Rectal smooth muscle tissue (tissue), 1 donor: ENCODE data around the gene ERFE.
"Not testable (repeated sequence)": the region's sequence is repeated elsewhere in the genome, so short reads cannot be mapped to it uniquely, and the experiment has no call there.

ENCODE experiments used
- H3K27ac ChIP-seq: one replicate; pipeline ENCODE4 v1.7.0; 2013; ENCODE audit warnings: low read depth, low read length, inconsistent platforms
- H3K27me3 ChIP-seq: one replicate; pipeline ENCODE4 v1.7.0; 2013; ENCODE audit warnings: low read length; ENCODE audit not compliant: control insufficient read depth, insufficient read depth
- H3K36me3 ChIP-seq: one replicate; pipeline ENCODE4 v1.7.0; 2013; ENCODE audit warnings: low read length; ENCODE audit not compliant: control insufficient read depth, insufficient read depth
- H3K4me1 ChIP-seq: one replicate; pipeline ENCODE4 v1.7.0; 2013; ENCODE audit warnings: low read length; ENCODE audit not compliant: control insufficient read depth, insufficient read depth
- H3K4me3 ChIP-seq: one replicate; pipeline ENCODE4 v1.7.0; 2013; ENCODE audit warnings: low read length
- H3K9ac ChIP-seq: one replicate; pipeline ENCODE4 v1.7.0; 2013; ENCODE audit warnings: low read length

ERFE gene, protein sequence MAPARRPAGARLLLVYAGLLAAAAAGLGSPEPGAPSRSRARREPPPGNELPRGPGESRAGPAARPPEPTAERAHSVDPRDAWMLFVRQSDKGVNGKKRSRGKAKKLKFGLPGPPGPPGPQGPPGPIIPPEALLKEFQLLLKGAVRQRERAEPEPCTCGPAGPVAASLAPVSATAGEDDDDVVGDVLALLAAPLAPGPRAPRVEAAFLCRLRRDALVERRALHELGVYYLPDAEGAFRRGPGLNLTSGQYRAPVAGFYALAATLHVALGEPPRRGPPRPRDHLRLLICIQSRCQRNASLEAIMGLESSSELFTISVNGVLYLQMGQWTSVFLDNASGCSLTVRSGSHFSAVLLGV

DNA sequence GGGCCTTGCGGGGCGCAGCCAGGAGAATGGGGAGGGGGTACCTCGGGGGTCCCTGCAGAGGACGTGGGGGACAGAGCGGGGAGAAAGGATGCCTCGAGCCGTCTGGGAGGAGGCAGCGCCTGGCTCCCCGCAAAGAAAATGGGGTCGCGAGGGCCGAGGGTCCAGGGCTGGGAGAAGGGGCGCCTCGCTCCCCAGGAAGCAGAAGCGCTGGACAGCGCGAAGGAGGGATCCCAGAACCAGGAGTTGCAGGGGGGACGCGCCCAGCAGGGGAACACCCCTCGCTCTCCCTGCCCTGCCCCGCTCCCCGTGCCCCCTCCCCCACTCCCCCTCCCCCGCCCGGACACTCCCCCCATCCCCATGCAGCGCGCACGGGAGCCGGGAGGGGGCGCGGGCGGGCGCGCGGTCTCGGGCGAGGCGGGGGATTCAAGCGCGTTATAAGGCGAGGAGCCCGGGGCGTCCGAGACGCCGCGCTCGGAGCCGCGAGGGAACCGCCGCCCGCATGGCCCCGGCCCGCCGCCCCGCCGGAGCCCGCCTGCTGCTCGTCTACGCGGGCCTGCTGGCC lies at the start of gene ERFE:
Gene ERFE (plus strand): TSS at position 462 of the 562 bp plus-strand sequence. CDS start 38 bp downstream, at position 500.
- Histone ChIP-seq H3K9ac (no peak within 1 kb of the TSS), H3K4me1 (no peaks in the 10 kb centered on the region), H3K36me3 (no peaks in the 10 kb centered on the region), H3K27me3 (peaks cover 14% of the 10 kb centered on the region), H3K27ac (no peak within 1 kb of the TSS), H3K4me3 (peak within 1 kb of the TSS; percentile 29)

DNA sequence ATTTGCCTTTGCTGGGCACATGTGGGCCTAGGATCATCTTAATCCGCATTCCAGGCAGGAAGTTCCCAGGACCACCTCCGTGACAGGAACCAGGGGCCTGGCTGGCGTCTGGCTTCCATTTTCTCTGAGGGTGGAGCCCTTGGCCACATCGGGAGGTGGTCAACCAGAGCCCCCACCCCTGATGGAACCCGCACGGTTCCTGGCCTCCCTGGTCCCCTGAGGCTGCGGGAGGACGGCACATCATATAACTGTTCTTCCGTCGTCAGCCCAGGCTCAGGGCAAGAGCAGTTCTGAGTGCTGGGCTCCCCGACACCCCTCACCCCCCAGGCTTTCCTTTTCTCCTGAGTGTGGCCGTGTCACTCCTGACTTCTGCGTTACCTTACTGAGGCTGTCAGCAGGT lies 45.2 kb upstream of the ERFE start:
- H3K27me3 ChIP-seq, result no peaks in the 10 kb centered on the region
- H3K36me3 ChIP-seq, result no peaks in the 10 kb centered on the region
- H3K27ac ChIP-seq, result no peak overlapping the region
- H3K9ac ChIP-seq, result no peak overlapping the region
- no peaks in the 10 kb centered on the region for H3K4me1 ChIP-seq
- no peak overlapping the region for H3K4me3 ChIP-seq

DNA sequence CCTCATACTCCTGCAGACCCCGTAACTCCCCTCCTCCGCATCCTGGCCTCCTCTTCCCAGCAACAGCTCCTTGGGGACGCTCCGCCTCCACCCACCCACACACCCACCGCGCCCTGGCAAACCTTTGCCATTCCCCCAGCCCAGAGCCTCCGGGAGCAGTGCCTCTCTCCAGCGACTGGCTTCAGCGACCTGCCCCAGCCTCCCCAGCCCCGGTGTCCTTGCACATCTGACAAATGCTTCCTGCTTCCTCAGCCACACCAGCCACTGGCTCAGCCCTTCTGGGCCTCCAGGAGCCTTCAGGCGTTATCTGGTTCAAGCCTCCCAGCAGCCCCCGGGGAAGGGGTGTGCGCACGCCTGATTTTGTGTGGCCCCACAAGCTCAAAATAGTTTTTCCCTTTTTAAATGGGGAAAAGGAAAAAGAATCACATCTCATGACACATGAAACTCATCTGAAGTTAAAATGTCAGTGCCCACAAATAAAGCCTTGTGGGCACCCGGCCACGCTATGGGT lies 44.4 kb upstream of the ERFE start:
- H3K27me3 ChIP-seq, result no peaks in the 10 kb centered on the region
- H3K4me3 ChIP-seq, result no peak overlapping the region
- no peak overlapping the region for H3K27ac ChIP-seq
- H3K36me3 ChIP-seq, result no peaks in the 10 kb centered on the region
- no peaks in the 10 kb centered on the region for H3K4me1 ChIP-seq
- no peak overlapping the region for H3K9ac ChIP-seq

DNA sequence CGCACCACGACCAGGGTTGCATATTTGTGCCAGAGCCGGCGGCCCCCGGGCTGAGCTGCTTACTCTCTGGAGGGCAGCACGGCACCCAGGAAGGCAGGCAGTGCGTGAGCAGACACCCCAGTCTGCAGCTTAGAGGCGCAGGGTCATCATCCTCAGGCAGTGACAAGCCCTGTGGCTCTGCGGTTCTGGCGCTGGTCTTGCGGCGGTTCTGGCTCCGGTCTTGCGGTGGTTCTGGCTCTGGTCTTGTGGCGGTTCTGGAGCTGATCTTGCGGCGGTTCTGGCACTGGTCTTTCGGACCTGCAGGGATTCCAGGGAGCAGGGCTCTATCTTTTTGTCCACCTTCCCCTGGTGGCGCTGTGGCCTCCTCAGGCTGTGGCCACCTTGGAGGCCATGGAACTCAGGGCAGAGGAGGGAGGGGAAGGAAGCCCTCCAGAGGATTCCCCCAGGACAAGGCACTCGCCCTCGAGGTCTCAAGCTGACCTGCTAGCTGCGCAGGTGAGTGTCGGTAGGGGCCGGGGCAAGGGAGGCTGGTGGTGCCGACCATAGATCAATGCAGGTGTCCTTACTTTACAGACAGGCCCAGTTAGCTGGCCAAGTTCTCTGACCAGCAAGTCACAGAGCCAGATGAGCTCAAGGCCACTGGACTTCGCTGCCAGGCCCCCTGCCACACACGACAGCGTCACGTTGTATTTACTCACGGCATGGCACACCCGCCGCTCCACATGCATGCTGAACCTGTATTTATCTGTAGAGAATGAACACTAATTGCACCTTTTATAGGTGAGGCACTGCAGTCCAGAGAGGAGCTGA lies 43.7 kb upstream of the ERFE start:
- Histone ChIP-seq H3K27me3 (no peaks in the 10 kb centered on the region), H3K4me1 (no peaks in the 10 kb centered on the region), H3K27ac (no peak overlapping the region), H3K36me3 (no peaks in the 10 kb centered on the region), H3K9ac (no peak overlapping the region), H3K4me3 (no peak overlapping the region)

DNA sequence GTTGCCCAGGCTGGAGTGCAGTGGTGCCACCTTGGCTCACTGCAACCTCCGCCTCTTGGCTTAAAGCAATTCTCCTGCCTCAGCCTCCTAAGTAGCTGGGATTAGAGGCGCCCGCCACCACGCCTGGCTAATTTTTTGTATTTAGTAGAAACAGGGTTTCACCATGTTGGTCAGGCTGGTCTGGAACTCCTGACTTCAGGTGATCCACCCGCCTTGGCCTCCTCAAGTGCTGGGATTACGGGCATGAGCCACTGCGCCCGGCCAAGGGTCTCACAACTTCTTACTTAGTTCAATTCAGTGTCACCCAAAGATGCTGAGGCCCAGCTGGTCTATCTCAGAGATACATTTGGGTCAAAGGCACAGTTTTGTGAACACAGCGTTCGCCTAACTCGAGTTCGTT lies 43.1 kb upstream of the ERFE start:
- not testable (repeated sequence) for H3K27ac ChIP-seq, H3K4me3 ChIP-seq, H3K36me3 ChIP-seq, H3K4me1 ChIP-seq, H3K9ac ChIP-seq, H3K27me3 ChIP-seq

DNA sequence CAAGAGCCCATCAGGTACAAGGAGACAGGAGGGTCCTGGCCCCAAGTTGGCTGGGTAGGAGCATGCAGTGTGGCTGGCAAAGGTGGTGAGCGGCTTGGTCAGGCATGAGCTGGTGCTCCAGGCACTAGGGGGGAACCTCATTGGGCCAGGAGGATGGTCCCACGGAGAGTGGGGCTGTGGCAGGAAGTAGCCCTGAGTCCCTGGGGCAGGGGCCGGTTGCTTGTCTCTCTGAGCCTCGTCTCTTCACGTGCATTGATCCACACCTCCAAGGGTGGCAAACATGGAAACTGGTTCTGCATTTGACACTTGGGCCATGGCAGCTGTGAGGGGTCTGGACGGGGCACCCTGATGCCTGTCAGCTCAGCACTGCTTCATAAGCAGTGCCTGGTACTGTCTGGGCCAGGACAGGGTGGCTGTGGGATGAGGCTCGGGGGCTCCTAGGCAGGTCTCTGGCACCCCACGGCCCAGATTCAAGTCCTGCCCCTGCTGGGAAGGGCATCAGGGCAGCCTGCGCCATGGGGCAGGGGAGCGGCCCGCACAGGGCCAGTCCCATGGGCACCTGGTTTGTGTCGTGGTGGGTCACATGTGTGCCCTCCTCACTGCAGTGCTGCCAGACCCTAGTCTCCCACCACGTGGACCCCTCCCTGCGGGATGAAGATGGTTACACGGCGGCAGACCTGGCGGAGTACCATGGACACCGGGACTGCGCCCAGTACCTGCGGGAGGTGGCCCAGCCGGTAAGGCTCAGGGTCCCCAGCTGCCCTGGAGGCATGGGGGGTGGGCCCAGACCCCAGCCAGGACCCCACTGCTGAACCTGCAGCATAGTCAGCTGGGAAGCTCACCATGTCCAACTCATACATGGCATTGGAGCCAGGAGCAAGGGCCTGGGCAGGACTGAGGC lies 42.2 kb upstream of the ERFE start:
- H3K27ac ChIP-seq, result no peak overlapping the region
- no peaks in the 10 kb centered on the region for H3K27me3 ChIP-seq
- H3K36me3 ChIP-seq, result no peaks in the 10 kb centered on the region
- H3K9ac ChIP-seq, result no peak overlapping the region
- H3K4me3 ChIP-seq, result no peak overlapping the region
- H3K4me1 ChIP-seq, result no peaks in the 10 kb centered on the region

DNA sequence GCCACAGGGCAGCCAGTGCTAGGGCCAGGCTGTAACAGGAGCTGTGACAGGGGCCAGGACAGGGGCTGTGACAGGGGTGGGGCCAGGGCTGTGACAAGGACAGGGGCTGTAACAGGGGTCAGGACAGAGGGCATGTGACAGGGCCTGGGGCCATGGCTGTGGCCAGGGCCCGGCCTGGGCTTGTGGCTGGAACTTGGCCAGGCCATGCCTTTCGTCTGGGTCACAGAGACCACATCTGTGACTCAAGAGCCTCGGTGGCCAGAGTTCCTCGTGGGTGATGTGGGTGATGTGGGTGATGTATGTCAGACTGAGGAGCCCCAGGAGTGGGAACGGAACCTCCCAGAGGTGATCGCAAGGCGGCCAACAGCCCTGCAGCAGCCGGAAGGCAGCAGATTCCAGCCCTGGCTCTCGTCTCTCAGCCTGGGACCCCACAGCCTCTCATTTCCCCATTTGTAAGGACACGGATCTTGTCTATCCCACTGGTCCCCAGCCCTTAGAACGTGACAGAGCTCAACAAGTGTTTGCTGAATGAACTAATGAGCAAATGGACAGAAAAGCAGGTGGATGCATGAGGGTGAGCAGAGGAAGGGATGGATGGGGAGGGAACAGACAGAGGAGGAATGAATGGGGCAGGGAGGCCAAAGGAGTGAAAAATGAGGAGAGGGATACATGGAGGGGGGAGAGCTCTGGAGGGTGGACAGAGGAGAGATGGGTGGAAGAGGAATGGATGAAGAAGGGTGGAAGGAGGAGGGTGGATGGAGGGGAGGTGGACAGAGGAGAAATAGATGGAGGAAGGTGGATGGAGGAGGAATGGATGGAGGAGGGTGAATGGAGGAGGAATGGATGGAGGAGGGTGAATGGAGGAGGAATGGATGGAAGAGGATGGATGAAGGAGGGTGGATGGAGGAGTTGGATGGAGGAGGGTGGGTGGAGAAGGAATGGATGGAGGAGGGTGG lies 41.3 kb upstream of the ERFE start:
- Histone ChIP-seq H3K27ac (no peak overlapping the region), H3K4me3 (no peak overlapping the region), H3K9ac (no peak overlapping the region), H3K27me3 (no peaks in the 10 kb centered on the region), H3K36me3 (no peaks in the 10 kb centered on the region), H3K4me1 (no peaks in the 10 kb centered on the region)

DNA sequence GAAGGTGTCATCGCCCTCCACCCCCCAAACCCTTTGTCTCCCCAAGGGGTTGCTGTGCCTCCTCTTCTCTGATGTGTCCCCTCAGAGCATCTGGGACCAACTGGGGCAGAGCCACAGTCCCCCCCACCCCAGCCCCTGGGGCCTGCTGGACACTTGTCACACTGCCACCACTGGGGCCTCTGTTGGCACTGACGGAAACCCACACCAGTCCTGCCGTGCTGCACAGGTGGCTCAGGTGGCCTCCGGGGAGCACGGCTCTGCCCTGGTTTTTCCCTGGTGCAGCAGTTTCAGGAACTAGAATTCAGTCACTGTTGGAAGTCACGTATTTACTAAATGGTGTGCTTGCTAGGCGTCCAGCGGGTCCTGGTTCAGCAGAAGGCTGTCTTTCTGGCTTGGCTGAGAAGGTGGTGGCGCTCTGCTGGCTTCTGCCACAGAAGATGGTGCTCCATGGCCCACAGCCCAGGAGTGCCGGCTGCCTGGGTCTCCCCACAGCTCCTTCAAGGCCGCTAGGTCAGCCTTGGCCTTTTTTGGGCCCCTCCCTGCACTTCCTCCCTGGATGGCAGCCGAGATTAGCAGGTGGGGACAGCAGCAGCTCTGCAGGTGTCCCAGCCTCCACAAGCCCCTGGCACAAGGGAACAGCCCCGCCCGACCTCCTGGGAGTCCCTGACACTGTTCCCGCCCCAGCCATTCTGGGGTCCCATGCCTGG lies 38.9 kb upstream of the ERFE start:
- H3K27ac ChIP-seq, result no peak overlapping the region
- H3K9ac ChIP-seq, result no peak overlapping the region
- H3K27me3 ChIP-seq, result no peaks in the 10 kb centered on the region
- no peaks in the 10 kb centered on the region for H3K36me3 ChIP-seq
- H3K4me1 ChIP-seq, result no peaks in the 10 kb centered on the region
- no peak overlapping the region for H3K4me3 ChIP-seq

DNA sequence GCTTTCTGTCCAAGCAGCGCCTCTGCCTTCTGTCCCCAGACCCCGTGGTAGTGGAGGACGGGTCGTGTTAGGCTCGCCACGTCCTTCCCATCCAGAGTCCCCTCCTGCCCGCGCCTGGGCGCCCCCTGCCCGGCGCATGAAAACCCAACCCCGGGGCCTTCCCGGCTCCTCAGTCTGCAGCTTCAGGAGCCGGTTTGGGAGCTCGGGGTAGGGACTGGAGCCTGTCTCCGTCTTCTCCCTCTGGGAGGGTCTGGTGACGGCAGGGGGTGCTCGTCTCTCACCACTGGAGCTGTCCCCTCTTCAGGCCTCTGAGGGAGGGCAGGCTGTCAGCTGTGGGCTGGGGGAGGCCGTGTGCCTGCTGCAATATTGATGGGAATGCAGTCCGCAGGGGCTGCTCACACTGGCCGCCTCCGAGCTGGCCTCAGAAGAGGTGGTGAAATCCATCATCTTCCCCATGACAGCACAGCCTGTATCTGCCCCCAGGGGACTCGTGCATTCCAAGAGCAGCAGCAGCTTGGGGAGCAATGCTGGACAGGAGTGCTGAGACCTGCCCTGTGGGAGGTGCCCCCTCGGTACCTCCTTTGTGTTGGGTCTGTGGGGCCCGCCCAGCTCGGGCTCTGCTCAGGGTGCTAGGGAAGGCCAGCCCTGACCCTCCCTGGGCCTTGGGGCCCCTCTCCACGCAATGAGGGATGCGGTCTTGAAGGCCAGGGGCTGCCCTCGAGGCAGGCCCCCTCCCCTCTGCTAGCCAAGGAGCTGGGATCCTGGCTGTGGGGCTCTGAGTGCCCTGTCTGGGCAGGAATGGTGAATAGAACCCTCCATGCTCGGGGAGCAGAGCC lies 38.1 kb upstream of the ERFE start:
- H3K9ac ChIP-seq, result no peak overlapping the region
- H3K4me3 ChIP-seq, result no peak overlapping the region
- no peaks in the 10 kb centered on the region for H3K27me3 ChIP-seq
- H3K4me1 ChIP-seq, result no peaks in the 10 kb centered on the region
- H3K36me3 ChIP-seq, result no peaks in the 10 kb centered on the region
- no peak overlapping the region for H3K27ac ChIP-seq

DNA sequence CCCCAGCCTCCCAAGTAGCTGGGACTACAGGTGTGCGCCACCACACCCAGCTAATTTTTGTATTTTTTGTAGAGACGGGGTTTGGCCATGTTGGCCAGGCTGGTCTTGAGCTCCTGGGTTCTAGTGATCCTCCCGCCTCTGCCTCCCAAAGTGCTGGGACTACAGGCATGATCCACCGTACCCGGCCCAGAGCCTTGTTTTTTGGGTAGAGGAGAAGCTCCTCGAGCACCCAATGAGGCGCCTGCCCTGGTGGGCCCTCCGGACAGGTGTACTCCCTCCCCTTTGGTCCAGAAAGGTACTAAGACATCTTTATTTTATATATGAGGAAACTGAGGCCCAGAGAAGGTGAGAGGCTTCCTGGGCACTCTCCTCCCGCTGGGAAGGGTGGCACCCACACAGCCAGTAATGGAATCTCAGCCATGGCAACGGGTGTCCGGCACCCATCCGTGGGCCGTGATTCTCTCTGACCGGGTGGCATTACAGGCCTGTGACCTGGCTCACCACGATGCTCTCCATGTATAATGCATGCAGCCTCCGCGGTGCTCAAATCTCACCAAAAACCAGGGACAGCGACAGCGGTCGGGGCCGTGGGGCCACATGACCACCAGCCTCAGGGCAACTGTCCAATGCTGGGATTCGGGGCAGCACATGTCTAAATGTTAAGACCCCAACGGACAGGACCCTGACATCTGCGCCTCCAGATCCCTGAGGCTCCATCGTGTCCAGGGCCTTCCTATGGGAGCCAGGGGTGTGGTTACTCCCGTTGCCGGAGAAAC lies 37.1 kb upstream of the ERFE start:
- H3K27ac ChIP-seq, result no peak overlapping the region
- no peaks in the 10 kb centered on the region for H3K27me3 ChIP-seq
- no peak overlapping the region for H3K4me3 ChIP-seq
- H3K9ac ChIP-seq, result no peak overlapping the region
- no peaks in the 10 kb centered on the region for H3K36me3 ChIP-seq
- no peaks in the 10 kb centered on the region for H3K4me1 ChIP-seq
